8988T (cell line): ENCODE data around the gene CDCA3.

Experiments used
- DNase-seq: peaks from one replicate; pipeline ENCODE4 v3.0.0; 2011

Gene CDCA3

DNA sequence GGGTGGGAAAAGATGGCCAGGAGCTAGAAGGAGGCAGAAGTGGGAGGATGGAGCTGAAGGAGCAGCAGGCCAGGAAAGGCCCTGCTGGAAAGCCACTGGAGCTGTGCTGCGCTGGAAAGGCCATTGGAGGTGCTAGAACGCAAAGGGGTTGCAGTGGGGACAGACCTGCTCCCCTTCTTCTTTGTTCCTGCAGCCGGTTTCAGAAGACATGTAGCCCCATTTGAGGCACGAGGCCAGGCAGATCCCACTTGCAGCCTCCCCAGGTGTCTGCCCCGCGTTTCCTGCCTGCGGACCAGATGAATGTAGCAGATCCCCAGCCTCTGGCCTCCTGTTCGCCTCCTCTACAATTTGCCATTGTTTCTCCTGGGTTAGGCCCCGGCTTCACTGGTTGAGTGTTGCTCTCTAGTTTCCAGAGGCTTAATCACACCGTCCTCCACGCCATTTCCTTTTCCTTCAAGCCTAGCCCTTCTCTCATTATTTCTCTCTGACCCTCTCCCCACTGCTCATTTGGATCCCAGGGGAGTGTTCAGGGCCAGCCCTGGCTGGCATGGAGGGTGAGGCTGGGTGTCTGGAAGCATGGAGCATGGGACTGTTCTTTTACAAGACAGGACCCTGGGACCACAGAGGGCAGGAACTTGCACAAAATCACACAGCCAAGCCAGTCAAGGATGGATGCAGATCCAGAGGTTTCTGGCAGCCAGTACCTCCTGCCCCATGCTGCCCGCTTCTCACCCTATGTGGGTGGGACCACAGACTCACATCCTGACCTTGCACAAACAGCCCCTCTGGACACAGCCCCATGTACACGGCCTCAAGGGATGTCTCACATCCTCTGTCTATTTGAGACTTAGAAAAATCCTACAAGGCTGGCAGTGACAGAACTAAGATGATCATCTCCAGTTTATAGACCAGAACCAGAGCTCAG lies 31.7 kb downstream of the CDCA3 start:
- no peak for DNase-seq

GRCh38 chr12:6818645-6819044 lies 32.4 kb downstream of the CDCA3 start:
- DNase-seq: no peak

GRCh38 chr12:6818222-6818621 lies 32.9 kb downstream of the CDCA3 start:
- DNase-seq: no peak

DNA sequence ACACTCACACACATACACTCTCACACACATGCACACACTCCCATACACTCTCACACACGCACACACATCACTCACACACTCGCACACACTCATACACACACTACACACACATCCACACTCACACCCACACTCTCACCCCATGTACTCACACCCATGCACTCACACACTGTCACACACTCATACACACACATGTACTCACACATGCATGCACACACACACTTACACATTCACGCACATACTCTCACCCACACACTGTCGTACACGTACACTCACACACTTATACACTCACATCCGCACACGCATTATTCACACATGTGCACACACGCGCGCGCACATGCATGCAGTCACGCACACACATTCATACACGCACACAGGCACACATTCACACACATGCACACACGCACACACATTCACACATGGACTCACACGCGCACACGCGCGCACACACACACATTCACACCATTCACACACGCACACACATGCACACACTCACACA lies 33.4 kb downstream of the CDCA3 start:
- no peak for DNase-seq

DNA sequence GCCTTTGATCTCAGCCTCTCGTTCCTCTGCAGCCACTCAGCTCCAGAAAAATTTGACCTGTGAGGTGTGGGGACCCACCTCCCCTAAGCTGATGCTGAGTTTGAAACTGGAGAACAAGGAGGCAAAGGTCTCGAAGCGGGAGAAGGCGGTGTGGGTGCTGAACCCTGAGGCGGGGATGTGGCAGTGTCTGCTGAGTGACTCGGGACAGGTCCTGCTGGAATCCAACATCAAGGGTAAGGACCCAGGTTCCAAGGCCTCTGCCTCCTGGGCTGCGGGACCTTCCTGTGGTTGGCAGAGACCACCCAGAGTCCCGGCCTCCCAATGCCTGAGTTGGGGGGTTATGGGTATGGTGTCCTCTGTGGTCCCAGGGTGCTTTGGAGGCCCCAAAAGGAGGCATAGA lies 34.0 kb downstream of the CDCA3 start:
- DNase-seq: no peak

- DNase-seq: no peak
These were observed 34.5 kb downstream of the CDCA3 start for GRCh38 chr12:6816598-6816997.

DNA sequence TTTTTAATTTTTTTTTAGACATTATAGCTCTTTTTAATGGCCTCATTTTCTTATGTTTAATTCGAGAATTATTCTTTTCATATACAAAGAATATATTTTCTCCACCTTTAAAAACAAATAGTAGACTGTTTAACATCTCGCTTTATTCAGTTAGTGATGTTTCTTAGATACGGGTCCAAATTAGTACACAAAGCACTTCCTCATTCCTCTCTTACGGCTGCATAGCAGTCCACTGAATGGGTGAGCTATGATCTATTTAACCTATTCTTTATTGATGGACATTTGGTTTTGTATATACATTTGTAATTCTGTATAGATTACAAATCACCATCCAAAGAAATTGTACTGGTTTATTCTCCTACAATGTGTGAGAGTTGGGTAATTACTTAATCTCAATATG lies 37.7 kb downstream of the CDCA3 start:
- no peak for DNase-seq

GRCh38 chr12:6810758-6811157 lies 40.3 kb downstream of the CDCA3 start:
- DNase-seq: no peak

DNA sequence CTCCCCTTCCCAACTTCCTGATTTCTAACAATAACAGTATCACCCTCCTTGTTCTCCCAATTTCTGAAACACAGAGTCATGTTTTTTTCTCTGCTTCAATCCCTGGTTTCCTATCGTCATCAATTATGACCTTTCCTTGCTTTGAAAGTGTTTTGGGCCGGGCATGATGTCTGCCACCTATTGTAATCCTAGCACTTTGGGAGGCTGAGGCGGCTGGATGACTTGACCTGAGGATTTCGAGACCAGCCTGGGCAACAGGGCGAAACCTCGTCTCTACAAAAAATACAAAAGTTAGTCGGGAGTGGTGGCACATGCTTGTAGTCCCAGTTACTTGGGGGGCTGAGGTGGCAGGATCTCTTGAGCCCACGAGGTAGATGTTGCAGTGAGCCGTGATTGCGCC lies 42.0 kb downstream of the CDCA3 start:
- no peak for DNase-seq

GRCh38 chr12:6807170-6807569 lies 43.9 kb downstream of the CDCA3 start:
- DNase-seq: no peak

DNA sequence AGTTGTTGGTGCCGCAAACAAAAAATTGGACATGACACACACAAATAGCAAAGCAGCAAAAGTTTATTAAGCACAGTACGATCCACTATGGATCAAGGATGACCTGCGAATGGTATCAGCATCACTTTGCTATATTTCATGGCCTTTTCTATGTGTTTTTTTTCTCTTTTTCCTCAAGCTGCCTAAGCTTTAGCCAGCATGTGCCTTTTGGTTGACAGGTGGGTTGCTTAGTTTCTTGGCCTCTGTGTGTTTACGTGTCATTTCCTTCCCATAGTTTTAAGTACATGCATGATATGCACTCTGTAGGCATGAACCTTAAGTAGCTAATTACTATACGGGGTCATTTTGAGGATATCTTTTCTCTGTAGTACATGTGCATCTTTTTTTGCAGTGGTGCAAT lies 51.9 kb downstream of the CDCA3 start:
- DNase-seq: no peak
